Stimulated activated naive CD8-positive, alpha-beta T cell treated with anti-CD3 and anti-CD28 coated beads, Interleukin-15, Interleukin-2, amounts not matched to agents 100 ng/mL and 50 ng/mL, for 24 hours (primary cell): ENCODE measurements around the gene CLSTN2.

Experiments
- H3K27ac Mint-ChIP-seq: one replicate; pipeline ENCODE4 v1.8.0; 2021; ENCODE audit warnings: mild to moderate bottlenecking, mixed read lengths
- H3K27me3 Mint-ChIP-seq: one replicate; pipeline ENCODE4 v1.8.0; 2021; ENCODE audit warnings: mixed read lengths
- H3K36me3 Mint-ChIP-seq: one replicate; pipeline ENCODE4 v1.8.0; 2021; ENCODE audit warnings: low read depth, mixed read lengths
- H3K4me1 Mint-ChIP-seq: one replicate; pipeline ENCODE4 v1.8.0; 2021; ENCODE audit warnings: low read depth, mixed read lengths
- H3K4me3 Mint-ChIP-seq: one replicate; pipeline ENCODE4 v1.8.0; 2021; ENCODE audit warnings: mild to moderate bottlenecking, mixed read lengths
- H3K9me3 Mint-ChIP-seq: one replicate; pipeline ENCODE4 v1.8.0; 2021; ENCODE audit warnings: mixed read lengths

Gene CLSTN2

DNA sequence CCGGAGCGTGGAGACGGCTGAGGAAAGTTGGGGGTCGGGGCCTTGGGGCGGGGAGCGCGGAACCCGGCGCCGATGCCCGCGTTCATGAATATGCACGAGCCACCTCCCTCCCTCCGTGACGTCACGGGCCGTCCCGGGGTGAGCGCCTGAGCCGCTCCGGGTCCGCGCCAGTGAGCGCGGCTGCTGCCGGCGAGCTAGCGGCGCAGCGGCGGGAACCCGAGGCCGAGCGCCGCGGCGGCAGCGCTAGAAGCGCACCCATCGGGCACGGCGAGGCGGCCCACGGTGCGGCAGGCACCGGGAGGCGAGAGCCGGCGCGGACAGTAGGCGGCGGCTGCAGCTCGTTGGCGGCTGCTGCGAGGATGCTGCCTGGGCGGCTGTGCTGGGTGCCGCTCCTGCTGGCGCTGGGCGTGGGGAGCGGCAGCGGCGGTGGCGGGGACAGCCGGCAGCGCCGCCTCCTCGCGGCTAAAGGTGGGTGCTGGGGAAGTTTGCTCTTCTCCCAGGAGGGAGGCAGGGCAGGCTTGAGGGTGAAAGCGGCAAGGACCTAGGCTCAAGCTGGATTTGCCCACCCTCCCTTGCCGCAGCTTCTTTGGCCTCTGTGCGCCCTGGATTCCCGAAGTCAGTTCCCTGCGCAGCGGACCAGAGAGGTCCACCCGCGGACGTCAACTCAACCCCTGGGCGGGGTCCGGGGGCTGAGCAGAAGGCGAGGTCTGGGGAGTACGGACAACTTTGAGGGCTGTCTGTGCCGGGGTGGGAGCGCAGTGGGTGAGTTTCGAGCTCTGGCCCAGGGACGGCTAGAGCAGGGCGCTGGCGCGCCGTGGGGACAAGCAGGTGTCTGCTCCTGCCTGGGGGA is at the start of gene CLSTN2:
Gene CLSTN2, plus strand, starts transcription at position 170 of the 850 bp plus-strand sequence.
- peaks cover 7% of the 10 kb centered on the region for H3K4me1 Mint-ChIP-seq
- peaks cover 58% of the 10 kb centered on the region for H3K27me3 Mint-ChIP-seq
- no peaks in the 10 kb centered on the region for H3K36me3 Mint-ChIP-seq
- H3K27ac Mint-ChIP-seq: no peak within 1 kb of the TSS
- H3K4me3 Mint-ChIP-seq: peak within 1 kb of the TSS; percentile 30
- H3K9me3 Mint-ChIP-seq: no peaks in the 10 kb centered on the region

DNA sequence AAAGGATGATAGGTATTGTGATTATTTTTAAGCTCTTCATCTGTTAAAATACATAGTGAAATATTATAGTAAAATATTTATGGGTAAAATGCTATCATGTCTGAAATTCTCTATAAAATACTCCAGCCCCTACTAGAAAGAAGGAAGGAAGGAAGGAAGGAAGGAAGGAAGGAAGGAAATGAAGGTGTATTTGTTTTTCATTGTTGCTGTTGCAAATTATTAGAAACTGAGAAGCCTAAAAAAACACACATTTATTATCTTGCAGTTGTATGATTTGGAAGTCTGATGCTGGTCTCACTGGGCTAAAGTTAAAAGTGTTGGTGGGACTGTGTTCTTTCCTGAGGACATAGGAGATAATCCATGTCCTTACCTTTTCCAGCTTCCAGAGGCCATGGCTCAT is 47.6 kb upstream of the CLSTN2 start:
- H3K4me1 Mint-ChIP-seq: no peaks in the 10 kb centered on the region
- H3K36me3 Mint-ChIP-seq: no peaks in the 10 kb centered on the region
- H3K27me3 Mint-ChIP-seq: peaks cover 3% of the 10 kb centered on the region
- no peak overlapping the region for H3K27ac Mint-ChIP-seq
- no peaks in the 10 kb centered on the region for H3K9me3 Mint-ChIP-seq
- H3K4me3 Mint-ChIP-seq: no peak overlapping the region

DNA sequence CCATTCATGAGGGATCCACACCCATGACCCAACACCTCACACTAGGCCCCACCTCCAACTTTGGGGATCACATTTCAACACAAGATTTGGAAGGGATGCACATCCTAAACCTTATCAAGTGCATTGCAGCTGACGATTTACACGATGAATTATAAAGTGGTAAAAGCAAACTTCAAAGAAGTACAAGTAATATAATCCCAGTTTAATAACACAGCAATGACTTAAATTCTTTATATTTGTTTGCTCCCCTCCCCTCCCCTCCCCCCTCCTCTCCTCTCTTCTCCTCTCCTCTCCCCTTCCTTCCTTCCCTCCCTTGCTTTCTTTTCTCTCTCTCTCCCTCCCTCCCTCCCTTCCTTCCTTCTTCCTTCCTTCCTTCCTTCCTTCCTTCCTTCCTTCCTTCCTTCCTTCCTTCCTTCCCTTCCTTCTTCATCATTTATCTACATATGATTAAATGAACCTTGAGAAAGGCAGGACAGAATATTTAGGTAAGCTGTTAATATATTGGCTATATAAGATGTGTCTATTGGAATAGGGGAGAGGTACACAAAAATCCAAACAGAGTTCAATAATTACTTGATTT is 46.3 kb upstream of the CLSTN2 start:
- H3K9me3 Mint-ChIP-seq: no peaks in the 10 kb centered on the region
- no peaks in the 10 kb centered on the region for H3K36me3 Mint-ChIP-seq
- no peak overlapping the region for H3K4me3 Mint-ChIP-seq
- H3K4me1 Mint-ChIP-seq: no peaks in the 10 kb centered on the region
- no peak overlapping the region for H3K27ac Mint-ChIP-seq
- H3K27me3 Mint-ChIP-seq: peaks cover 3% of the 10 kb centered on the region

GRCh38 chr3:139893267-139893962 is 41.6 kb upstream of the CLSTN2 start:
- no peaks in the 10 kb centered on the region for H3K27me3 Mint-ChIP-seq
- no peak overlapping the region for H3K4me3 Mint-ChIP-seq
- H3K9me3 Mint-ChIP-seq: no peaks in the 10 kb centered on the region
- no peaks in the 10 kb centered on the region for H3K4me1 Mint-ChIP-seq
- H3K36me3 Mint-ChIP-seq: no peaks in the 10 kb centered on the region
- no peak overlapping the region for H3K27ac Mint-ChIP-seq

DNA sequence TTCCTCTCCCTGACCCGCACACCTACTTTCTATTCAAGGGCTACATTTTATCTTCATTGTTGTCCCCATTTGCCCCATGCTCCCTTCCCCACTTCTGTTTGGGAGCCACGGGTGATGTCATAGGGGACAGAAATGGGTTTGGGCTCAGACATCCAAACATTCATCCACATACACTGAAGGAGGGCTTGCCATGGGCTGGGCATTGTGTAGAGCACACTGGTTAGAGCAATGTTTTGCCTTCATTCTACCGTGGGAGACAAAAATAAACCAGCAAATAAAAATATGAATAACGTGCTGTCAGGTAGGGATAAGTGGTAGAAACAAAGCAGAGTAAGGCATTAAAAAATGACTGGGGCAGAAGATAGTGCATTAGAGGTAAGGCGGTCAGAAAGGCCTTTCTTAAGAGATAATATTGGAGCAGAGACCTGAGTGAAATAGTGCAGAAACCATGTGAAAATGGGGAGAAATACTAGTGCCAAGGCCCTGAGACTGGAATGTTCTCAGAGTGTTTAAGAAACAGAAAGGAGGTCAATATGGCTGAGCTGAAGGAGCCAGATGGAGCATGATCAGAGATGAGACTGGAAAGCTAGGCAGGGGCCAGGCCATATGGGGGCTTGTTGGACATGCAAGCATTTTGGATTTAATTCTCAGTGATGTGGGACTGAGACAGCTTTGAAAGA is 40.9 kb upstream of the CLSTN2 start:
- Mint-ChIP-seq H3K36me3 (no peaks in the 10 kb centered on the region), H3K4me3 (no peak overlapping the region), H3K4me1 (no peaks in the 10 kb centered on the region)

DNA sequence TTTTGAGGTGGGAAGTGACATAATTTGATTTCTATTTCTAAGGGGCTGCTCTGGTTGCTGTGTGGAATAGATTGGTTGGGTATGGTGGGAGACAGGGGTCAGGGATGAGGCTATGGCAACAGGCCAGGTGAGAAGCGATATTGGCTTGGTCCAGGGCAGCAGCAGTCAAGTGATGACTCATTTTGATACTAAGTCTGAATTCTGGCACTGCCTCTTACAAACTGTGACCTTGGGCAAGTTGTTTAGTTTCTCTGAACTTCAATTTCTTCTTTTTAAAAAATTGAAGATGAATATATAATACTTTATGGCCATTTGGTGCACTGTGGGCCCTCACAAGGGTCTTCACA is 40.4 kb upstream of the CLSTN2 start:
- no peaks in the 10 kb centered on the region for H3K4me1 Mint-ChIP-seq
- H3K27ac Mint-ChIP-seq: no peak overlapping the region
- H3K36me3 Mint-ChIP-seq: no peaks in the 10 kb centered on the region
- H3K4me3 Mint-ChIP-seq: no peak overlapping the region
- H3K9me3 Mint-ChIP-seq: peaks cover 3% of the 10 kb centered on the region
- H3K27me3 Mint-ChIP-seq: no peaks in the 10 kb centered on the region

More for the DNA sequence above, 40.9 kb upstream of the CLSTN2 start:
- H3K27ac Mint-ChIP-seq: no peak overlapping the region
- H3K27me3 Mint-ChIP-seq: no peaks in the 10 kb centered on the region
- no peaks in the 10 kb centered on the region for H3K9me3 Mint-ChIP-seq

DNA sequence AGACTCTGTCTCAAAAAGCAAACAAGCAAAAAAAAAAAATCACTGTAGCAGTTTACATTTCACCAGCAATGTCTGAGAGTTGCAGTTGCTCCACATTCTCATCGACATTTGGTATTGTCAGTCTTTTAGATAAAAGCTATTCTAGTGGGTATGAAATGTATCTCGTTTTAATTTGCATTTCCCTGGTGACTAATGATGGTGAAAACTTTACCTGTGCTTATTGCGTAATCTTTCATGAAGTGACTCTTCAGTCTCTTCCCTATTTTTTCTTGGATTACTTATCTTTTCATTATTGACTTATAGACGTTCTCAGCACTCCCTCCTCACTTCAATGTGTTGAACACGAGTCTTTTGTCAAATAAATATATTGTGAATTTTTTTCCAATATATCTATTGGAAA is 37.2 kb upstream of the CLSTN2 start:
- peaks cover 11% of the 10 kb centered on the region for H3K27me3 Mint-ChIP-seq
- no peak overlapping the region for H3K27ac Mint-ChIP-seq
- peaks cover 3% of the 10 kb centered on the region for H3K9me3 Mint-ChIP-seq
- no peaks in the 10 kb centered on the region for H3K4me1 Mint-ChIP-seq
- no peak overlapping the region for H3K4me3 Mint-ChIP-seq
- no peaks in the 10 kb centered on the region for H3K36me3 Mint-ChIP-seq

GRCh38 chr3:139906418-139906817 is 28.6 kb upstream of the CLSTN2 start:
- Mint-ChIP-seq H3K36me3 (no peaks in the 10 kb centered on the region), H3K9me3 (no peaks in the 10 kb centered on the region), H3K27me3 (peaks cover 6% of the 10 kb centered on the region), H3K4me1 (no peaks in the 10 kb centered on the region), H3K27ac (no peak overlapping the region), H3K4me3 (no peak overlapping the region)

- H3K27ac Mint-ChIP-seq: no peak overlapping the region
- H3K4me1 Mint-ChIP-seq: no peaks in the 10 kb centered on the region
- no peaks in the 10 kb centered on the region for H3K36me3 Mint-ChIP-seq
- H3K9me3 Mint-ChIP-seq: no peaks in the 10 kb centered on the region
- no peak overlapping the region for H3K4me3 Mint-ChIP-seq
- H3K27me3 Mint-ChIP-seq: no peaks in the 10 kb centered on the region
Measured at GRCh38 chr3:139909811-139910210, 25.2 kb upstream of the CLSTN2 start.

DNA sequence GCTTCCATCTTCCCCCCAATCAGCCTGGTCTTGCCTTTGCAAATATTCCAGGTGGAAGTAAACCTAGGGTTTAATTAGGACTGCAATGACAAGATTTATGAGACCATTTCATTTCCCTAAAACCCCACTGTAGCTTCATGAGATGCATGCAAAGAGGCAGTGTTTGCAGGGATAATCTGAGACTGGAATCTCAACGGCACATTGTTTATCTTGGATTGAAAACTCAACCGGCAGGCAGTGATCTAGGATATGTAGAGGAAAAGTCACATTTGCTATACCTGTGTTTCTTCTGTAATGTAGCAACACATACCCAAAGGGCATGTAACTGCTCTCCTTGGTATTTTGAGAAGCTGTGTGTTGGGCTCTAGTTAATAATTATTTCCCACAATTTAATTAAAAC is 18.7 kb upstream of the CLSTN2 start:
- Mint-ChIP-seq H3K4me1 (no peaks in the 10 kb centered on the region), H3K9me3 (no peaks in the 10 kb centered on the region), H3K36me3 (no peaks in the 10 kb centered on the region), H3K4me3 (no peak overlapping the region), H3K27me3 (no peaks in the 10 kb centered on the region), H3K27ac (no peak overlapping the region)

DNA sequence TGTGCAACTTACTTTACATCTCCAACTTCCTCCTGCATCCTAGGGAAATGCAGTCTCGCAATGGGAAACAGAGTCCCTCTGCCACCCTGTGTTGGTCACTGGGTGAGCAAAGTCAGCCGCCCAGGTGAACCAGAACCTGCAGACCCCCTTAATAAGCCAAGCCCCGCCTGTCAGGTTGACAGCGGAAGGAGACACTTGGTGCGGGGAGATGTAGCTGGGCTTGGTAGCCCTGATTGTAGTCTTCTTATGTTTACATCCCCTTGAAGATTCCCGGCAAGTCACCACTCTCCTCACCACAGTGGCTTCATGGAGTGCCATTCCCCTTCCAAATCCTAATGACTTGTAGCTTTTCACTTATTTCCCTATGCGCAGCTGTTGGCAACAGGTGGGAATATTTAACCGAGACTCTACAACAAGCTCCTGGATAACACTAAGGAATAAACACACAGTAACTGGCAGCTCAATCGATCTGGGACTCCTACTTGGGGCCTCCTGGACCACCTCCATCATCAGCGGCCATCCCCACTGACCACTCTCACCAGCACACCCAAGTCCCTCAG is 17.7 kb upstream of the CLSTN2 start:
- Mint-ChIP-seq H3K4me3 (no peak overlapping the region), H3K27ac (no peak overlapping the region), H3K4me1 (no peaks in the 10 kb centered on the region), H3K27me3 (no peaks in the 10 kb centered on the region), H3K36me3 (no peaks in the 10 kb centered on the region), H3K9me3 (no peaks in the 10 kb centered on the region)

GRCh38 chr3:139928708-139929505 is 6.1 kb upstream of the CLSTN2 start:
- Mint-ChIP-seq H3K27ac (no peak overlapping the region), H3K9me3 (no peaks in the 10 kb centered on the region), H3K4me1 (no peaks in the 10 kb centered on the region), H3K4me3 (no peak overlapping the region), H3K36me3 (no peaks in the 10 kb centered on the region), H3K27me3 (peaks cover 38% of the 10 kb centered on the region)

GRCh38 chr3:139930211-139930610 is 4.8 kb upstream of the CLSTN2 start:
- Mint-ChIP-seq H3K4me3 (no peak overlapping the region), H3K27me3 (peaks cover 46% of the 10 kb centered on the region), H3K36me3 (no peaks in the 10 kb centered on the region), H3K27ac (no peak overlapping the region), H3K4me1 (no peaks in the 10 kb centered on the region), H3K9me3 (no peaks in the 10 kb centered on the region)

GRCh38 chr3:139933766-139934165 is 1.2 kb upstream of the CLSTN2 start:
- no peaks in the 10 kb centered on the region for H3K36me3 Mint-ChIP-seq
- H3K27ac Mint-ChIP-seq: no peak overlapping the region
- peaks cover 7% of the 10 kb centered on the region for H3K4me1 Mint-ChIP-seq
- no peaks in the 10 kb centered on the region for H3K9me3 Mint-ChIP-seq
- no peak overlapping the region for H3K4me3 Mint-ChIP-seq
- peaks cover 62% of the 10 kb centered on the region for H3K27me3 Mint-ChIP-seq
